ENCODE measurements around the gene SLC22A16. TPM values are rescaled to one million over a fixed set of nuclear protein-coding genes. Genes with fewer than 3 reads are reported as not detected.

Gene SLC22A16
- total RNA-seq, 1 experiment from 2014 or later, result not detected

DNA sequence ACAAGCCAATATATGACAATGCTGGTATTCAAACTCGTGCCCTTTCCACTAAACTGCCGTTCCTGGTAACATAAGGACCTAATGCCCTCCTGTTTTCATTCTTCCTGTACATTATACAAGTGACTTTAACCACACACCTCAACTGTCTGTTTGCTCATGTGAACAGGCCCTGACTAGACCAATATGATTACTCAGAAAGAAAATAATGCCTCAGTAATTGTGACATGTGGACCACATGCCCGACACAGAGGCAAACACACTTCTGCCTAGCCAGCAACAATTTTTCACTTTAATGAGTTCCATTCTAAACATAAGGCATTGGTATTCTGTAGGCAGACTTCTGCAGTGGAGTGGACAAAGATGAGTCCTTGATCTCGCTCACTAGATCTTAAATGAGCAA, 30.0 kb downstream of the SLC22A16 start:
- Mint-ChIP-seq H3K27me3 (ENCODE audit: unreplicated experiment) (peaks cover 9% of the 10 kb centered on the region), H3K27ac (ENCODE audit: unreplicated experiment) (no peak overlapping the region), H3K9me3 (ENCODE audit: low read depth, unreplicated experiment) (no peaks in the 10 kb centered on the region), H3K36me3 (ENCODE audit: insufficient read depth, unreplicated experiment) (no peaks in the 10 kb centered on the region), H3K4me3 (ENCODE audit: low read depth, unreplicated experiment) (no peak overlapping the region), H3K4me1 (ENCODE audit: low read depth, unreplicated experiment) (no peaks in the 10 kb centered on the region)
- TF ChIP-seq, protein P1, sequence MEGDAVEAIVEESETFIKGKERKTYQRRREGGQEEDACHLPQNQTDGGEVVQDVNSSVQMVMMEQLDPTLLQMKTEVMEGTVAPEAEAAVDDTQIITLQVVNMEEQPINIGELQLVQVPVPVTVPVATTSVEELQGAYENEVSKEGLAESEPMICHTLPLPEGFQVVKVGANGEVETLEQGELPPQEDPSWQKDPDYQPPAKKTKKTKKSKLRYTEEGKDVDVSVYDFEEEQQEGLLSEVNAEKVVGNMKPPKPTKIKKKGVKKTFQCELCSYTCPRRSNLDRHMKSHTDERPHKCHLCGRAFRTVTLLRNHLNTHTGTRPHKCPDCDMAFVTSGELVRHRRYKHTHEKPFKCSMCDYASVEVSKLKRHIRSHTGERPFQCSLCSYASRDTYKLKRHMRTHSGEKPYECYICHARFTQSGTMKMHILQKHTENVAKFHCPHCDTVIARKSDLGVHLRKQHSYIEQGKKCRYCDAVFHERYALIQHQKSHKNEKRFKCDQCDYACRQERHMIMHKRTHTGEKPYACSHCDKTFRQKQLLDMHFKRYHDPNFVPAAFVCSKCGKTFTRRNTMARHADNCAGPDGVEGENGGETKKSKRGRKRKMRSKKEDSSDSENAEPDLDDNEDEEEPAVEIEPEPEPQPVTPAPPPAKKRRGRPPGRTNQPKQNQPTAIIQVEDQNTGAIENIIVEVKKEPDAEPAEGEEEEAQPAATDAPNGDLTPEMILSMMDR (IDR thresholded peaks at IDR 0.05; ENCODE audit: unreplicated experiment), result no peak
- no TSS peak for BruUV-seq (replicated peaks)
- no peak for DNase-seq
- intact Hi-C loops (cut with micrococcal nuclease; ENCODE audit: unreplicated experiment), result no loop called here
- CTCF ChIA-PET, result no interaction called here

DNA sequence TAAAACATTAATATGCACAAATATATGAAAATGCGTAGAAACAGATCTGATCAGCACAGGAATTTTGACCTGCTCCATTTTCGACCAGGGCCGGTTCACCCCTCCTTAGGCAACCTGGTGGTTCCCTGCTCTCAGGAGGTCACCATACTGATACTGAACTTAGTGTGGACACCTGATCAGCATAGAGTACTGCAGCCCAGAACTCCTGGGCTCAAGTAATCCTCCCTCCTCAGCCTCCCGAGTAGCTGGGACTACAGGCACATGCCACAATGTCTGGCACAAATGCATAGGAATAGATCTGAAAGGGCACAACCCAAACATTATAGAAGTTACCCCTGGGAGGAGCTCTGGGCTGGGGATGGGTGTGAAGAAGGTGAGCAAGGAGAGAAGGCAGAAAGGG, 36.4 kb downstream of the SLC22A16 start:
- intact Hi-C loops (cut with micrococcal nuclease; ENCODE audit: unreplicated experiment), result no loop called here
- no peak overlapping the region for H3K4me3 Mint-ChIP-seq (ENCODE audit: low read depth, unreplicated experiment)
- H3K27me3 Mint-ChIP-seq (ENCODE audit: unreplicated experiment), result peaks cover 28% of the 10 kb centered on the region
- TF ChIP-seq, protein P1 (IDR thresholded peaks at IDR 0.05; ENCODE audit: unreplicated experiment), result no peak
- no peaks in the 10 kb centered on the region for H3K4me1 Mint-ChIP-seq (ENCODE audit: low read depth, unreplicated experiment)
- no peaks in the 10 kb centered on the region for H3K9me3 Mint-ChIP-seq (ENCODE audit: low read depth, unreplicated experiment)
- no peak for DNase-seq
- H3K27ac Mint-ChIP-seq (ENCODE audit: unreplicated experiment), result no peak overlapping the region
- no TSS peak for BruUV-seq (replicated peaks)
- H3K36me3 Mint-ChIP-seq (ENCODE audit: insufficient read depth, unreplicated experiment), result no peaks in the 10 kb centered on the region
- CTCF ChIA-PET, result no interaction called here

DNA sequence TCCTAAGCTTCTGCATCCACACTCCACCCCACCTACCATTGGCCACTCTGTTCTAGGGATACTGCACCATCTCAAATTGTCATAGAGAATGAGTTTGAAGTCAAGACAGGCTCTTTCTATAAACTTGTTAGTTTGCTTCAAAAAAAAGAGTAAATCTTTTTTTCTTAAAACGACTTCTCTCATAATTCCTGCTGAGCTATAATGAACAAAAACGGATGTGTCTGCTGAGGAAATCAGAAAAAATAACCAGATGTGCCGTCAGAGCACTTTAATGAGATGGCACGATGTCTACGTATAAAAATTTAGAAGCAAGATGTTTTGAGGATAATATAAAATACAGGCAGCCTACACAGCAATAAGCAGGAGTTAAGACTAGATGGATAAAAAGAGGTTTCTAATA, 37.1 kb downstream of the SLC22A16 start:
- DNase-seq, result no peak
- intact Hi-C loops (cut with micrococcal nuclease; ENCODE audit: unreplicated experiment), result no loop called here
- Mint-ChIP-seq H3K27ac (ENCODE audit: unreplicated experiment) (no peak overlapping the region), H3K9me3 (ENCODE audit: low read depth, unreplicated experiment) (no peaks in the 10 kb centered on the region), H3K36me3 (ENCODE audit: insufficient read depth, unreplicated experiment) (no peaks in the 10 kb centered on the region), H3K4me1 (ENCODE audit: low read depth, unreplicated experiment) (no peaks in the 10 kb centered on the region), H3K27me3 (ENCODE audit: unreplicated experiment) (peaks cover 28% of the 10 kb centered on the region), H3K4me3 (ENCODE audit: low read depth, unreplicated experiment) (no peak overlapping the region)
- CTCF ChIA-PET, result no interaction called here
- TF ChIP-seq, protein P1 (IDR thresholded peaks at IDR 0.05; ENCODE audit: unreplicated experiment), result no peak
- BruUV-seq (replicated peaks), result no TSS peak

DNA sequence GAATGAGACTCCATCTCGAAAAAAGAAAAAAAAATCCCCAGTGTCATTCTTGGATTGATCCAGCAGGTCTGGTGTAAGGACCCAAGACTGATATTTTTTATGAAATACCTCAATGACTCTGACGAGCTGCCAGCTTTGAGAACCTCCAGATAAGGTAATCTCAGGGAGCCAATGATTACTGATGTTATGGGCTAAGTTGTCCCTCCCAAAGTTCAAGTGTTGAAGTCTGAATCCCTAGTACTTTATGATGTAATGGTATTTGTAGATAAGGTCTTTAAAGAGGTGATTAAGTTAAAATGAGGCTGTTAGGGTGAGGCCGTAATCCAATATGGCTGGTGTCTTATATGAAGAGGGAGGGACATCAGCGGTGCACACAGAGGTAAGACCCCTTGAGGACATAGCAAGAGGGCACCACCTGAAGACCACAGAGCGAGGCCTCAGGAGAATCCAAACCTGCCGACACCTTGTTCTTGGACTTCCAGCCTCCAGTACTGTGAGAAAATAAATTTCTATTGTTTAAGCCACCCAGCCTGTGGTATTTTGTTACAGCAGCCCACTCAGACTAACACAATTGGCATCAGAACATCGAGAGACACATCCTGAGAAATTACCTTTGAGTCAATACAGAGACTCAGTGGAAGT, 41.3 kb downstream of the SLC22A16 start:
- H3K4me1 Mint-ChIP-seq (ENCODE audit: low read depth, unreplicated experiment), result peaks cover 13% of the 10 kb centered on the region
- H3K27ac Mint-ChIP-seq (ENCODE audit: unreplicated experiment), result no peak overlapping the region
- no peak overlapping the region for H3K4me3 Mint-ChIP-seq (ENCODE audit: low read depth, unreplicated experiment)
- TF ChIP-seq, protein P1 (IDR thresholded peaks at IDR 0.05; ENCODE audit: unreplicated experiment), result no peak
- intact Hi-C loops (cut with micrococcal nuclease; ENCODE audit: unreplicated experiment), result no loop called here
- H3K9me3 Mint-ChIP-seq (ENCODE audit: low read depth, unreplicated experiment), result no peaks in the 10 kb centered on the region
- CTCF ChIA-PET, result no interaction called here
- peaks cover 16% of the 10 kb centered on the region for H3K27me3 Mint-ChIP-seq (ENCODE audit: unreplicated experiment)
- no TSS peak for BruUV-seq (replicated peaks)
- no peaks in the 10 kb centered on the region for H3K36me3 Mint-ChIP-seq (ENCODE audit: insufficient read depth, unreplicated experiment)
- no peak for DNase-seq
